Muscle layer of duodenum (tissue), 2 donors: ENCODE measurements around the gene ZDHHC3.
"Not testable (repeated sequence)": the region's sequence is repeated elsewhere in the genome, so short reads cannot be mapped to it uniquely, and the experiment has no call there.

ENCODE experiments used
- H3K27ac ChIP-seq: one replicate; pipeline ENCODE4 v1.7.0; 2013; ENCODE audit warnings: mild to moderate bottlenecking, low read length
- H3K27me3 ChIP-seq: one replicate; pipeline ENCODE4 v1.7.0; 2013; ENCODE audit warnings: low read depth, mild to moderate bottlenecking, control low read depth, low read length
- H3K36me3 ChIP-seq, 2 donors: one replicate each; pipeline ENCODE4 v1.7.0; 2013; ENCODE audit warnings: low read length in 2 of 2, control low read depth in 1 of 2, mild to moderate bottlenecking in 1 of 2; ENCODE audit not compliant: insufficient read depth in 2 of 2, control insufficient read depth in 1 of 2
- H3K4me1 ChIP-seq, 2 donors: one replicate each; pipeline ENCODE4 v1.7.0; 2013; ENCODE audit warnings: low read length in 2 of 2, mild to moderate bottlenecking in 2 of 2, control low read depth in 1 of 2, moderate library complexity in 1 of 2; ENCODE audit not compliant: insufficient read depth in 2 of 2, control insufficient read depth in 1 of 2
- H3K4me3 ChIP-seq, 2 donors: one replicate each; pipeline ENCODE4 v1.7.0; 2013; ENCODE audit warnings: low read length in 2 of 2, low read depth in 1 of 2, mild to moderate bottlenecking in 1 of 2
- H3K9me3 ChIP-seq, 2 donors: one replicate each; pipeline ENCODE4 v1.7.0; 2013; ENCODE audit warnings: low read length in 2 of 2, control low read depth in 1 of 2, mild to moderate bottlenecking in 1 of 2; ENCODE audit not compliant: control insufficient read depth in 1 of 2
- donor health status: healthy.

ZDHHC3 gene

DNA sequence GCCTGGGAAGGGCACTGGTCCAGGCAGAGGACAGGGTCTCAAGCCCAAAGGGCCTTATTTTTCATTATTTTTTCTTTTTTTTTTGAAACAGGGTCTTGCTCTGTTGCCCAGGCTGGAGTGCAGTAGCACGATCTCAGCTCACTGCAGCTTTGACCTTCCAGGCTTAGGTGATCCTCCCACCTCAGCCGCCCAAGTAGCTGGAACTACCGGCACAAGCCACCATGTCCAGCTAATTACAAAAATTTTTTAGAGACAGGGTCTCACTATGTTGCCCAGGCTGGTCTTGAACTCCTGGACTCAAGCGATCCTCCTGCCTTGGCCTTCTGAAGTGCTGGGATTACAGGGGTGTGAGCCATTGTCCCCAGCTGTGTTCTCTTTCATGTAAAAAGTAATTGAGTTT lies 26.2 kb downstream of the ZDHHC3 start:
- H3K36me3 ChIP-seq, result peaks cover 7 to 11% of the 10 kb centered on the region in 2 donors
- H3K9me3 ChIP-seq, H3K4me1 ChIP-seq, H3K27ac ChIP-seq, H3K4me3 ChIP-seq, H3K27me3 ChIP-seq: not testable (repeated sequence)

DNA sequence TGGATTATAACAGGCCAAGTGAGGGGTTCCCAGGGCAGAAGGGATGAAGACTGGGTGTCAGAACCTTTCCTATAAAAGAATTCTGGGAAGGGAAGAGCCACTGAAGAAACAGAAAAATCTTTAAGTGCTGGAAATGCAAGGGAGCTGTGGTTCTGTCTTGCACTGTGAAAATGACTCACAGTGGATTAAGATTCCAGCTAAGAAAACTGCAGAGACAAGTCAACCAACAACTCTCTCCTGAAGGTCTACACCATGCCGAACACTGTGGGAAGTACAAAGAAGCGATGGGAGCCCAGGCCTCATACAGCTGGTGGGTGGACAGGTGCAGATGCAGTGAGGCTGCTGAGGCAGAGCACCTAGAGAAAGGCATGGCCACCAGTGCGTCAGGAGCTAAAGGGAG lies 27.7 kb downstream of the ZDHHC3 start:
- Histone ChIP-seq H3K4me1 (no peaks in the 10 kb centered on the region), H3K9me3 (no peaks in the 10 kb centered on the region), H3K27me3 (no peaks in the 10 kb centered on the region), H3K36me3 (peaks cover 9 to 13% of the 10 kb centered on the region in 2 donors), H3K4me3 (no peak overlapping the region), H3K27ac (no peak overlapping the region)

- Histone ChIP-seq H3K27ac (no peak overlapping the region), H3K36me3 (peaks cover 38 to 46% of the 10 kb centered on the region in 2 donors), H3K27me3 (no peaks in the 10 kb centered on the region), H3K4me1 (no peaks in the 10 kb centered on the region), H3K9me3 (no peaks in the 10 kb centered on the region), H3K4me3 (no peak overlapping the region)
Measured at GRCh38 chr3:44942202-44942921, 33.6 kb downstream of the ZDHHC3 start.

GRCh38 chr3:44939581-44940036 lies 36.4 kb downstream of the ZDHHC3 start:
- Histone ChIP-seq H3K27ac (no peak overlapping the region), H3K27me3 (no peaks in the 10 kb centered on the region), H3K9me3 (no peaks in the 10 kb centered on the region), H3K4me3 (no peak overlapping the region), H3K36me3 (peaks cover 34 to 44% of the 10 kb centered on the region in 2 donors), H3K4me1 (no peaks in the 10 kb centered on the region)

GRCh38 chr3:44932986-44933944 lies 42.7 kb downstream of the ZDHHC3 start:
- no peaks in the 10 kb centered on the region for H3K4me1 ChIP-seq
- no peaks in the 10 kb centered on the region for H3K27me3 ChIP-seq
- H3K36me3 ChIP-seq, result peaks cover 32 to 63% of the 10 kb centered on the region in 2 donors
- no peak overlapping the region for H3K4me3 ChIP-seq
- H3K9me3 ChIP-seq, result no peaks in the 10 kb centered on the region
- H3K27ac ChIP-seq, result no peak overlapping the region

GRCh38 chr3:44932271-44932670 lies 43.7 kb downstream of the ZDHHC3 start:
- peaks cover 32 to 65% of the 10 kb centered on the region in 2 donors for H3K36me3 ChIP-seq
- H3K4me1 ChIP-seq, result no peaks in the 10 kb centered on the region
- H3K9me3 ChIP-seq, result no peaks in the 10 kb centered on the region
- H3K27me3 ChIP-seq, result no peaks in the 10 kb centered on the region
- H3K4me3 ChIP-seq, result no peak overlapping the region
- H3K27ac ChIP-seq, result no peak overlapping the region

DNA sequence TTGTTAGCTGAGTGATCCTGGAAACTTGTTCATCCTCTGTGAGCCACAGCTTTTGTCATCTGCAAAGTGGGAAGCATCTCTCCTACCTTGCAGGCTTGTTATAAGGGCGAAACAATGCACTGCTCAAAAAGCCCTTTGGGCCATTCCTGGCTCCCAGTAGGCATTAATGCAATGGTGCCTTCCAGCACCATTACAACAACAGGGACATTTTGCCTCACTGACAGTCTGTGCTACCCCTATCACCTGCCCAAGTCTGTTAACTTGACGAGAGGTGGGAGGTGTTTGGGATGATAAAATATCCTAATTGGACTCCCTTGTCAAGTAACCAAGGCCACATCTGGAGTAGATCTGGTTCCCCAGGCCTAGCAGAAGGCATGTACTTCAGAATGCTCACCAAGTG lies 44.2 kb downstream of the ZDHHC3 start:
- Histone ChIP-seq H3K27me3 (no peaks in the 10 kb centered on the region), H3K27ac (no peak overlapping the region), H3K9me3 (no peaks in the 10 kb centered on the region), H3K4me1 (no peaks in the 10 kb centered on the region), H3K4me3 (no peak overlapping the region), H3K36me3 (peaks cover 36 to 69% of the 10 kb centered on the region in 2 donors)

GRCh38 chr3:44930911-44931310 lies 45.1 kb downstream of the ZDHHC3 start:
- peaks cover 43 to 73% of the 10 kb centered on the region in 2 donors for H3K36me3 ChIP-seq
- no peaks in the 10 kb centered on the region for H3K27me3 ChIP-seq
- H3K4me1 ChIP-seq, result no peaks in the 10 kb centered on the region
- no peaks in the 10 kb centered on the region for H3K9me3 ChIP-seq
- no peak overlapping the region for H3K4me3 ChIP-seq
- no peak overlapping the region for H3K27ac ChIP-seq

DNA sequence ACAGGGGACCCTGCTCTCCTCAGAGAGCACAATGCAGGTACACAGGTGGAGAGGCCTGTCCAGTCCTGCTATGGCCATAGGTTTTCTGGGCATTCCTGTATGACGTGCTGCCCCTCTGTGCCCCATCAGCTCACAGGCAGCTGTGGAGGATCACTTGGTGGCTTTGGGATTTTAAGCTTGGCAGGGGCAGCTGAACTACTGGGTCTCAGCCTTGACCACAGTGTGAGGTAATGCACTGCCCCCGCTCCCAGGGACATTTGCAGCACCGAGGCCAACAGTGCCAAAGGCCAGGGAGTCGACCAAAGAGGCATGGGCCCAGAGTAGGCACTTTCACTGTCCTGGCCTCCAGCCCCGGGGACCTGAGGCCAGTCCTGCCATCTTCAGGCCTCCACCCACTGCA lies 46.2 kb downstream of the ZDHHC3 start:
- Histone ChIP-seq H3K27ac (no peak overlapping the region), H3K27me3 (no peaks in the 10 kb centered on the region), H3K9me3 (no peaks in the 10 kb centered on the region), H3K4me3 (no peak overlapping the region), H3K4me1 (no peaks in the 10 kb centered on the region), H3K36me3 (peaks cover 50 to 81% of the 10 kb centered on the region in 2 donors)

- Histone ChIP-seq H3K36me3 (peaks cover 44 to 64% of the 10 kb centered on the region in 2 donors), H3K27me3 (no peaks in the 10 kb centered on the region), H3K27ac (no peak overlapping the region)
Measured at GRCh38 chr3:44927371-44927770, 48.6 kb downstream of the ZDHHC3 start.

DNA sequence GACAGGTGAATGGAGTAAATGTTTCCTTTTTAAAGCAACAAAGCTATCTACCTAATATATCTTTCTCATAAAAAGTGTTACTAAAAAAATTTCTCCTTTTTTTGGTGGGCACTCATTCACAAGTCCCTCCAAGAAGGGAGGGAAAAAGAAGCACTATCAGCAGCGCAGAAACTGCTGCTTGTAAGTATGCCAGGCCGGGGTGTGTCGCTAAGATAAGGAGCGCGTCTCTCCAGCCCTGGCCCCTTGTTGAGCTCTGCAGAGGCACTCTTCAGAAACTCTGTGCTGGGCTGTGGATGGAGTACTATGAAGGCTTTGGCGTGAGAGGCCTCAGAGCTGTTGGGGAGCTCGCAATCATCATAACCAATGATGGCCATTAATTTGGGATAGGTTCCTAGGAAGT lies 49.1 kb downstream of the ZDHHC3 start:
- Histone ChIP-seq H3K36me3 (peaks cover 39 to 61% of the 10 kb centered on the region in 2 donors), H3K4me1 (no peaks in the 10 kb centered on the region), H3K4me3 (no peak overlapping the region), H3K27me3 (no peaks in the 10 kb centered on the region), H3K9me3 (no peaks in the 10 kb centered on the region), H3K27ac (no peak overlapping the region)

More at GRCh38 chr3:44927371-44927770, 48.6 kb downstream of the ZDHHC3 start:
- Histone ChIP-seq H3K4me1 (no peaks in the 10 kb centered on the region), H3K4me3 (no peak overlapping the region), H3K9me3 (no peaks in the 10 kb centered on the region)
